HUES64 (cell line): Measurements from ENCODE around the gene TMUB1.

Experiments used
- H3K27ac ChIP-seq: 2 replicates; pipeline ENCODE4 v1.7.0; 2013; ENCODE audit warnings: low read depth, low read length, inconsistent platforms
- H3K27me3 ChIP-seq: 2 replicates; pipeline ENCODE4 v1.6.1; 2013; ENCODE audit warnings: mild to moderate bottlenecking, low read length; ENCODE audit not compliant: insufficient read depth
- H3K36me3 ChIP-seq: 2 replicates; pipeline ENCODE4 v1.6.1; 2013; ENCODE audit warnings: mild to moderate bottlenecking, low read length; ENCODE audit not compliant: insufficient read depth
- H3K4me1 ChIP-seq: 2 replicates; pipeline ENCODE4 v1.6.1; 2013; ENCODE audit warnings: mild to moderate bottlenecking, low read length, moderate library complexity; ENCODE audit not compliant: insufficient read depth
- H3K4me3 ChIP-seq: 2 replicates; pipeline ENCODE4 v1.5.1; 2013; ENCODE audit warnings: mild to moderate bottlenecking, low read length, moderate library complexity
- H3K9ac ChIP-seq: 2 replicates; pipeline ENCODE4 v1.6.1; 2013; ENCODE audit warnings: mild to moderate bottlenecking, low read depth, low read length
- H3K9me3 ChIP-seq: 2 replicates; pipeline ENCODE4 v1.6.1; 2013; ENCODE audit warnings: low read depth, low read length; ENCODE audit not compliant: insufficient read depth
- WGBS: fragments of 150-250, 120-280 bp; methylation state at CpG from one replicate; pipeline ENCODE4 v1.1.7; 2013; ENCODE audit warnings: missing lambda C conversion rate; 5-methylcytosine and 5-hydroxymethylcytosine counted together

TMUB1 gene

GRCh38 chr7:151081170-151082101 is 1.9 kb downstream of the TMUB1 start:
- H3K27ac ChIP-seq = peak overlapping the region; percentile 55; the same call in 1 of the 2 replicates
- H3K9ac ChIP-seq = peak overlapping the region; percentile 42; the same call in 1 of the 2 replicates
- peak overlapping the region; percentile 98 for H3K4me3 ChIP-seq
- H3K9me3 ChIP-seq = no peaks in the 10 kb centered on the region
- peaks cover 20% of the 10 kb centered on the region for H3K27me3 ChIP-seq
- no peaks in the 10 kb centered on the region for H3K36me3 ChIP-seq
- H3K4me1 ChIP-seq = peaks cover 34% of the 10 kb centered on the region
- WGBS = 26% methylated on average over 64 of the region's 64 CpGs

- H3K27ac ChIP-seq = peak within 1 kb of the TSS; percentile 86
- H3K9ac ChIP-seq = peak within 1 kb of the TSS; percentile 96
- H3K9me3 ChIP-seq = no peaks in the 10 kb centered on the region
- peaks cover 6% of the 10 kb centered on the region for H3K36me3 ChIP-seq
- peaks cover 37% of the 10 kb centered on the region for H3K4me1 ChIP-seq
- under 1% methylated on average over 66 of the region's 66 CpGs for WGBS
- peaks cover 20% of the 10 kb centered on the region for H3K27me3 ChIP-seq
- peak within 1 kb of the TSS; percentile 98 for H3K4me3 ChIP-seq
Observed at GRCh38 chr7:151080522-151081169, 2.6 kb downstream of the TMUB1 start, which contains the start of gene FASTK. Gene FASTK, minus strand, starts transcription at chr7:151080809. Its CDS starts 43 bp downstream, at chr7:151080766.

GRCh38 chr7:151080067-151080521 is 3.2 kb downstream of the TMUB1 start:
- Histone ChIP-seq H3K27me3 (peaks cover 16% of the 10 kb centered on the region), H3K9ac (peak overlapping the region; percentile 96), H3K9me3 (no peaks in the 10 kb centered on the region), H3K36me3 (peaks cover 12% of the 10 kb centered on the region), H3K4me1 (peaks cover 34% of the 10 kb centered on the region), H3K4me3 (peak overlapping the region; percentile 98), H3K27ac (peak overlapping the region; percentile 86)
- 3% methylated on average over 31 of the region's 31 CpGs for WGBS

GRCh38 chr7:151079199-151079910 is 3.9 kb downstream of the TMUB1 start:
- Histone ChIP-seq H3K27me3 (peaks cover 10% of the 10 kb centered on the region), H3K9ac (peak overlapping the region; percentile 96; the same call in 1 of the 2 replicates), H3K27ac (no peak overlapping the region), H3K36me3 (peaks cover 19% of the 10 kb centered on the region), H3K9me3 (no peaks in the 10 kb centered on the region), H3K4me3 (peak overlapping the region; percentile 98), H3K4me1 (peaks cover 30% of the 10 kb centered on the region)
- 82% methylated on average over 27 of the region's 27 CpGs for WGBS

GRCh38 chr7:151078233-151079040 is 4.9 kb downstream of the TMUB1 start:
- H3K27ac ChIP-seq = no peak overlapping the region
- H3K9ac ChIP-seq = no peak overlapping the region
- WGBS = 55% methylated on average over 22 of the region's 22 CpGs
- peak overlapping the region; percentile 98 for H3K4me3 ChIP-seq
- H3K4me1 ChIP-seq = peaks cover 26% of the 10 kb centered on the region
- peaks cover 28% of the 10 kb centered on the region for H3K36me3 ChIP-seq
- H3K9me3 ChIP-seq = no peaks in the 10 kb centered on the region
- H3K27me3 ChIP-seq = peaks cover under 1% of the 10 kb centered on the region; the same call in 1 of the 2 replicates

- H3K9ac ChIP-seq = no peak overlapping the region
- peaks cover 26% of the 10 kb centered on the region for H3K4me1 ChIP-seq
- no peaks in the 10 kb centered on the region for H3K9me3 ChIP-seq
- no peak overlapping the region for H3K4me3 ChIP-seq
- peaks cover 33% of the 10 kb centered on the region for H3K36me3 ChIP-seq
- H3K27me3 ChIP-seq = no peaks in the 10 kb centered on the region
- 83% methylated on average over 10 of the region's 10 CpGs for WGBS
- no peak overlapping the region for H3K27ac ChIP-seq
Observed at GRCh38 chr7:151077705-151078232, 5.5 kb downstream of the TMUB1 start.

- Histone ChIP-seq H3K9me3 (no peaks in the 10 kb centered on the region), H3K36me3 (peaks cover 39% of the 10 kb centered on the region), H3K4me3 (no peak overlapping the region), H3K27ac (0 out of 2 replicates have a peak overlapping the region, but pooled peaks have one; percentile 8), H3K27me3 (no peaks in the 10 kb centered on the region), H3K4me1 (peaks cover 20% of the 10 kb centered on the region), H3K9ac (no peak overlapping the region)
- 80% methylated on average over 33 of the region's 33 CpGs for WGBS
Observed at GRCh38 chr7:151076863-151077704, 6.2 kb downstream of the TMUB1 start.

- Histone ChIP-seq H3K27ac (no peak overlapping the region), H3K4me1 (peaks cover 16% of the 10 kb centered on the region), H3K27me3 (no peaks in the 10 kb centered on the region), H3K4me3 (no peak overlapping the region), H3K9ac (no peak overlapping the region), H3K36me3 (peaks cover 48% of the 10 kb centered on the region), H3K9me3 (no peaks in the 10 kb centered on the region)
- 76% methylated on average over 18 of the region's 22 CpGs for WGBS
Observed at GRCh38 chr7:151075978-151076426, 7.3 kb downstream of the TMUB1 start.

- Histone ChIP-seq H3K27ac (no peak overlapping the region), H3K27me3 (no peaks in the 10 kb centered on the region), H3K36me3 (peaks cover 51% of the 10 kb centered on the region), H3K9me3 (no peaks in the 10 kb centered on the region), H3K9ac (no peak overlapping the region), H3K4me3 (no peak overlapping the region), H3K4me1 (peaks cover 16% of the 10 kb centered on the region)
- 91% methylated on average over 7 of the region's 7 CpGs for WGBS
Observed at GRCh38 chr7:151075662-151075971, 7.7 kb downstream of the TMUB1 start.
